HG02852 (cell line): ENCODE results near the gene CROCC.
"Not testable (repeated sequence)": the region's sequence is repeated elsewhere in the genome, so short reads cannot be mapped to it uniquely, and the experiment has no call there.

Source experiments
- ATAC-seq: cut with Tn5 transposase; IDR thresholded peaks from one replicate; pipeline ENCODE4 v1.9.1; 2021; ENCODE audit warnings: mild to moderate bottlenecking, moderate library complexity; ENCODE audit not compliant: unreplicated experiment

CROCC gene

GRCh38 chr1:16896316-16897055 is 25.2 kb upstream of the CROCC start:
- ATAC-seq = not testable (repeated sequence)

- ATAC-seq = not testable (repeated sequence)
These were observed 24.1 kb upstream of the CROCC start for GRCh38 chr1:16897653-16898052.

GRCh38 chr1:16898298-16898697 is 23.4 kb upstream of the CROCC start:
- not testable (repeated sequence) for ATAC-seq

- ATAC-seq = not testable (repeated sequence)
These were observed 22.7 kb upstream of the CROCC start for GRCh38 chr1:16899020-16899419.

GRCh38 chr1:16900751-16901150 is 21.0 kb upstream of the CROCC start:
- no peak for ATAC-seq

- not testable (repeated sequence) for ATAC-seq
These were observed 20.4 kb upstream of the CROCC start for GRCh38 chr1:16901371-16901770.

GRCh38 chr1:16903054-16903453 is 18.7 kb upstream of the CROCC start:
- ATAC-seq = no peak

- ATAC-seq = no peak
These were observed 18.3 kb upstream of the CROCC start for GRCh38 chr1:16903458-16903796.

- peak; percentile 87 for ATAC-seq
These were observed 17.1 kb upstream of the CROCC start for GRCh38 chr1:16904560-16905109.

- ATAC-seq = peak; percentile 74
These were observed 16.4 kb upstream of the CROCC start for GRCh38 chr1:16905110-16905867.

GRCh38 chr1:16905868-16906702 is 15.6 kb upstream of the CROCC start:
- no peak for ATAC-seq

- no peak for ATAC-seq
These were observed 14.9 kb upstream of the CROCC start for GRCh38 chr1:16906873-16907272.

- ATAC-seq = no peak
These were observed 13.6 kb upstream of the CROCC start for GRCh38 chr1:16907870-16908758.

- ATAC-seq = not testable (repeated sequence)
These were observed 9.6 kb upstream of the CROCC start for GRCh38 chr1:16911851-16912721.

- ATAC-seq = not testable (repeated sequence)
These were observed 9.0 kb upstream of the CROCC start for GRCh38 chr1:16912742-16913141.

GRCh38 chr1:16913181-16913832 is 8.4 kb upstream of the CROCC start:
- ATAC-seq = no peak

GRCh38 chr1:16913833-16914662 is 7.7 kb upstream of the CROCC start:
- ATAC-seq = peak; percentile 84
